Ecto neural progenitor cell (in vitro differentiated cells): Measurements from ENCODE around the gene PIK3CD.
"Not testable (repeated sequence)": the region's sequence is repeated elsewhere in the genome, so short reads cannot be mapped to it uniquely, and the experiment has no call there.

Source experiments
- DNase-seq: peaks from one replicate; pipeline ENCODE4 v3.0.0-alpha.2; 2018; ENCODE audit warnings: low spot score

PIK3CD gene

GRCh38 chr1:9689971-9690381 lies 38.4 kb downstream of the PIK3CD start:
- DNase-seq: peak; percentile 74

DNA sequence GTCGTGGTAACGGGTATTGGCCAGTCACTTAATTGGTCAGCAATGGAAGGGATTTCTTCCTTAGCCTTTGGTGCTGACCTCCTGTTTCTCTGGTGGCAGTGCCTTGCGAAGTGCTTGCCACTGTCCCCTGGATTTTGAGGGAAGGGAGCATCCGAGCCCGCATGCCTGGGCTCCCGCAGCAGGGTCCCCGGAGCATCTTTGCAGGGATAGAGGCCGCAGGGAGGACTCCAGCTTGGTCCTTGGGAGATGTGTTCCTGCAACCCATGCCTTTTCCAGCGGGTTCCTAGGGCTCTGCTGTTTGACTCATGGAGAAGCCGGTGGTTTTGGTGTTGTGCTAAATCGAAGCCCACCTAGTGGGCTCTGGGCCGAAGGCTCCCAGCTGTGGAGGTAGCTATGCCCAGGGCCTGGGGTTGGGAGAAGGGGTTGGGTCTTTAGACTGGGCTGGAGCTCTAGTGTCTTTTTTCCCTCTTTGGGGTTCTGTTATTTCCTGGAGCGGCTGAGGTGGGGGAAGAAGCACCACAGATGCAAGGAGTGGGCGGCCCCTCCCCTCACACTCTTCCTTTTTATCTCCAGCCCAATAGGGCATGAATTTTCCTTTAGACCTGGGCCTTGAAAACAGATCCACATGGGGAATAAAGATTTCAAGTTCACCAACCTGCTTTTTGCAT lies 39.0 kb downstream of the PIK3CD start:
- no peak for DNase-seq

GRCh38 chr1:9691108-9691445 lies 39.5 kb downstream of the PIK3CD start:
- no peak for DNase-seq

- no peak for DNase-seq
Measured at GRCh38 chr1:9691691-9692090, 40.2 kb downstream of the PIK3CD start.

DNA sequence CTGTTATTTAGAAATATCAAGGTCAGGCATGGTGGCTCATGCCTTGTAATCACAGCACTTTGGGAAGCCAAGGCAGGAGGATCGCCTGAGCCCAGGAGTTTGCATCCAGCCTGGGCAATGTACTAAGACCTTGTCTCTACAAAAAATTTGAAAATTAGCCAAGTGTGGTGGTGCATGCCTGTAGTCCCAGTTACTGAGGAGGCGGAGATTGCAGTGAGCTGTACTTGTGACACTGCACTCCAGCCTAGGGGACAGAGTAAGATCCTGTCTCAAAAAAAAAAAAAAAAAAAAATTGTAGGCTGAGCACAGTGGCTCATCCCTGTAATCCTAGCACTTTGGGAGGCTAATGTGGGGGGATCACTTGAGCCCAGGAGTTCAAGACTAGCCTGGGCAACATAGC lies 45.3 kb downstream of the PIK3CD start:
- DNase-seq: no peak

DNA sequence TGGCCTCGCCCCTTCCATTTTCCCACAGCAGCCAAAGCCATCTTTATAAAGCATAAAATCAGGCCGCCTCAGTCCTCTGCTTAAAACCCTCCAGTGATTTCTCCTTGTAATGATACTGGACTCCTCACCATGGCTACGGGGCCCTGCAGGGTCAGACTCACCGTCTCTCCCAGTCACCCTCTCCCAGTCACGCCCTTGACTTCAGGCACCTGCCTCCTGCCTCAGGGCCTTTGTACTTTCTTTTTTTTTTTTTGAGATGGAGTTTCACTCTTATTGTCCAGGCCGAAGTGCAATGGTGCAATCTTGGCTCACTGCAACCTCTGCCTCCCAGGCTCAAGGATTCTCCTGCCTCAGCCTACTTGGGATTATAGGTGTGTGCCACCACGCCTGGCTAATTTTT lies 47.8 kb downstream of the PIK3CD start:
- no peak for DNase-seq

DNA sequence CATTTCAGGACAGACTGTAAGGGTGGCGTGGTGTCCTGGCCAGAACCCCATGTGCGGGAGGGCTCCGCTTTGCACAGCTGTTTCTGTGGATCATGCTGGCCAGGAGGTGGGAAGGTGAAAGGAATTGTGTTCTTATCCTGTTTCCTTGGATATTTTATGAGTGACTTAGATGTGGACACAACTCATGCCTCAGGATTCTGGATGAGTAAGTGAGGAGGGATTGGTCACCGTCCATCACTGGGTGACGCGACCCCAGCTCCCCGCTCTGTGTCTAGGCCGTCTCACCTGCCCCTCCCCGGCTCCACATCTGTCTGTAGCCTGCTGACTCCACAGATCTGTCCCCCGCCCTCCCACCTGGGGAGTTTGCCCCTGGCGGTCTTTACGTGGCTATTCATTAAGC lies 48.8 kb downstream of the PIK3CD start:
- no peak for DNase-seq

DNA sequence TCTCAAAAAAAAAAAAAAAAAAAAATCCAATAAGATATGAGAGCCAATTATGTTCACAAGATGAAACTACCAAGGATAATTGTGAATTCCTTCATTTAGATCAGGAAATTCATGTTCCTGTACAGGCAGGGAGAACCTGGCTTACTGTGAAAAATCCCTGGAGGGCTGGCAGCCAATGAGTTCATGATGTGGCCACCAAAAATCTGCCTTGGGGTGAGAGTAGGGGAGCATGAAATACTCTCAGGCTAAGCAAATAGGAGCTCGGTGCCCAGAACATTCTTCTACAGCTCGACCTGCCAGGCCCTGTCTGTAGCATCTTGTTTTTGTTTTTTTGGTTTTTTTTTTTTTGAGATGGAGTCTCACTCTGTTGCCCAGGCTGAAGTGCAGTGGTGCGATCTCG lies 50.1 kb downstream of the PIK3CD start:
- DNase-seq: no peak

DNA sequence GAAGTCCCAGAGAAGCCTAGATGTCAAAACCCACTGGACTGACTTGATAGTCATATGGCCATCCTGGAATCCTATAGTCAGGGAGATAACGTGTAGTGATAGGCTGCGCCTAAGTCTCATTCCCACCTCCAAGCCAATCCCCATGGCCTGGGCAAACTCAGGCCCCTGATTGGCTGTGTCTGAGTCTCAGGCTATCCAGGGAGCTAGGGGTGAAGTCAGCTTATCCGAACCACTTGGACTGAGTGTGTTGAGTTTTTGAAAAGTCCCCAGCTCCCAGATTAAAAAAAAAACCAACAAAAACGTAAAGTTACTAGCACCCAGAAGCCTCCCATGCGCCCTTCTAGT lies 51.6 kb downstream of the PIK3CD start:
- DNase-seq: no peak

- no peak for DNase-seq
Measured at GRCh38 chr1:9703681-9704080, 52.1 kb downstream of the PIK3CD start.

GRCh38 chr1:9705337-9706093 lies 54.0 kb downstream of the PIK3CD start:
- DNase-seq: no peak

GRCh38 chr1:9706178-9706577 lies 54.6 kb downstream of the PIK3CD start:
- no peak for DNase-seq

GRCh38 chr1:9710037-9710436 lies 58.5 kb downstream of the PIK3CD start:
- DNase-seq: no peak

- no peak for DNase-seq
Measured at GRCh38 chr1:9711466-9712020, 60.0 kb downstream of the PIK3CD start.

DNA sequence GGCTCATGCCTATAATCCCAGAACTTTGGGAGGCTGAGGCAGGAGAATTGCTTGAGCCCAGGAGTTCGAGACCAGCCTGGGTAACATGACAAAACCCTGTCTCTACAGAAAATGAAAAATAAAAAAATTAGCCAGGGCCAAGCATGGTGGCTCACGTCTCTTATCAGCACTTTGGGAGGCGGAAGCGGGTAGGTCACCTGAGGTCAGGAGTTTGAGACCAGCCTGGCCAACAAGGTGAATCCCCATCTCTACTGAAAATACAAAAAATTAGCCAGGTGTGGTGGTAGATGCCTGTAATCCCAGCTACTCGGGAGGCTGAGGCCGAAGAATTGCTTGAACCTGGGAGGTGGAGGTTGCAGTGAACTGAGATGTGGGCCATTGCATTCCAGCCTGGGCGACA lies 61.2 kb downstream of the PIK3CD start:
- not testable (repeated sequence) for DNase-seq

DNA sequence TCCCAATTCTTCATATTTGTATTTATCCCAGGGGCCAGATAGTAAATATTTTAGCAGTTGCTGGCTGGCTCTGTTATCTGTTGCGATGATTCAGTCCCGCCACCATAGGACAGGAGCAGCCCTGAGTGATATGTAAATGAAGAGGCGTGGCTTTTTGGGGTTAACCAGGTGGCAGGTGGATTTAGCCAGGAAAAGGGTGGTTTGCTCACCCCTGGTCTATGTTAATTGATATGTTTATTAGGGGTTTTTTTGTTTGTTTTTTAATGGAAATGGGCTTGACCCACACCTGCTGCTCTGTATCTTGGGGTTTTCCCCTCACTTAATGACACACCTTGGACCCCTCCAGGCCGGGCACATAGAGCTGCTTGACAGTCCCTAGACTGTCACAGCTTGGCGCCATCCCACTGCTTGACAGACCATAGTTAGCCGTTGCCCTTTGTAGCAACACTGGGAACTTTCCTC lies 62.8 kb downstream of the PIK3CD start:
- no peak for DNase-seq

GRCh38 chr1:9715536-9716226 lies 64.2 kb downstream of the PIK3CD start:
- no peak for DNase-seq

- no peak for DNase-seq
Measured at GRCh38 chr1:9716404-9717192, 65.1 kb downstream of the PIK3CD start.

- DNase-seq: no peak
Measured at GRCh38 chr1:9717193-9718005, 65.9 kb downstream of the PIK3CD start.

- no peak for DNase-seq
Measured at GRCh38 chr1:9718006-9718680, 66.6 kb downstream of the PIK3CD start.
